Middle frontal gyrus (tissue), 1 donor: Measurements from ENCODE around the gene VKORC1.
A peak's percentile ranks its signal among the peaks of the same experiment; 100 is the strongest.
"Not testable (repeated sequence)": the region's sequence is repeated elsewhere in the genome, so short reads cannot be mapped to it uniquely, and the experiment has no call there.

Experiments used
- DNase-seq: peaks from one replicate; pipeline ENCODE4 v3.0.0-alpha.2; 2015; ENCODE audit warnings: low spot score; ENCODE audit errors: extremely low spot score

Gene VKORC1

DNA sequence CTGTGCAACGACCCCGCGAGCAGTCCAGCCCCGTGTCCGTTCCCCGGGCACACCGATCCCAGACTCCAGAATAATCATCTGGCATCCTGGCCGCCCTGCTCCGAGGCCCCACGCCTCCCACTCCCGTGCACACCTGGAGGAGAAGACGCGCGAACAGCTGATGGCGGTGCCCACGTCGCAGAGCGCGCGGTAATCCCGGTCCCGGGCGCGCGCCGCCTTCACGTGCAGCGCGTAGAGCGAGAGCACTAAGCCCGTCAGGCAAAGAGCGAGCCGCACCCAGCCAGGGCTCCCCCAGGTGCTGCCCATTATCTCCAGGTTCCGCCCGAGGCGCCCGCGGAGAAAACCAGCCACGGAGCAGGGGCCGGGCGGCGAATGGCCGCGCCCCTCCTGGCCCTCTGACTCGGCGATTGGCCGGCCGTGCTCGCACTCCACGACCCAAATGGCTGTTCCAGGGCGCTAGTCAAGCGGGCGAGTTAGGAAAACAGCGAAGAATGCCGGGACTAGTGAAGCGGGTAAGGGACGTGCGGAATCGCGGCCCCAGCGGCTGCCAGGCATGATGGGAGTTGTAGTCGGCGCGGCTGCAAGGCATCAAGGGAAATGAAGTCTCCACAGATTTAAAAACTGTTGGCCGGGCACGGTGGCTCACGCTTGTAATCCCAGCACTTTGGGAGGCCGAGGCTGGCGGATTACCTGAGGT, at the start of gene VKORC1:
Gene VKORC1 (minus strand): TSS at position 374 of the 697 bp plus-strand sequence. CDS start 68 bp downstream, at position 306.
- peak; percentile 91 for DNase-seq

DNA sequence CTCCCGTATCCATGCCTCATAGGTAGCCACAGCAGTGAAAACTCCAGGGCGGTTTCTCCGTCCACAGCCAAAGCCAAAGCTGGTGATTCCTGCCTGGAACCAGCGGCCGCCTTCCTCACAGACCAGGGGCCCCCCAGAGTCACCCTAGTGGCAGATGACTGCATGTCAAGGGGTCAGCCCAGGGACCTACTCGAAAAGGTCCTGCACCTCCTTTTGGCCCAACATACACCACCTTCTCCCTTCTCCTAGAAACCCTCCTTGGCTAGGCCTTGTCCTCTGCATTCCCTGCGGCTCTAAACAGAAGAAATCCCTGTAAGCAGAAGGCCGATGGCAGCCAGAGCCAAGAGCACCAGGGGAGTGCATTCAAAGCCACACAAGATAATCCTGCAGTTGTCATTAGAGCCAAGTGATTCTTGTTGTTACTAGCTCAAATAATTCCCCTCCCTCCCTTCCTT, 49.1 kb upstream of the VKORC1 start:
- DNase-seq, result no peak

DNA sequence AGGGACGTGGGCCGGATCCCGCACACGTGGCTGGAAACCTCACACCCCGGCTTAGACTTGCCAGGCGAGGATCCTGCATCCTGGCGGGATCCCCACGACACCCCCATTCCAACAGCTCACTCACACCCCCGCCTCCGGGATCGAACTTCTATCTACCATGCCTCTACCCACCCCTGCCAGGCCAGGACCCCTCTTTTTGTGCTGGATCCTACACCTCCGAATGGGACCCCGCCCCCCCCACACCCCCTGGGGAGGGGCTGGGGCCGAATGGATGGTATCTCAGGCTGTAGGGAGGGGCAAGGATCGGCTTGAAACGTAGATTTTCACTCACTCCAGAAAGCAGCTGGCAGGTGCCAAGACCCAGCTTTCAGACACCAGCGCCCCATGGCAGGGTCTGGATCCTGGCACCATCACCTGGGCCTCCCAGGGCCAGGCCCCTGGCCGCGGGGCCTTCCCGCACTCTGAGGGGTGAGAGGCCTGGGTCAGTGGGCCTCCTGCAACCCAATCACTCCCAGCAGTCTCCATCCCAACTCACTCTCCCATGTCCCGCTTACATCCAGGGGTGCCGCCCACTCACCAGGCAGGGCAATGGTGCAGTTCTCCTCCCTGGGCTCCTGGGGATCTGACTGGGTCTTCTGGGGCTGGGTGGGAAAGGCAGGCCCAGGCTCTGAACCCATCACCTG, 48.6 kb upstream of the VKORC1 start:
- DNase-seq, result no peak

DNA sequence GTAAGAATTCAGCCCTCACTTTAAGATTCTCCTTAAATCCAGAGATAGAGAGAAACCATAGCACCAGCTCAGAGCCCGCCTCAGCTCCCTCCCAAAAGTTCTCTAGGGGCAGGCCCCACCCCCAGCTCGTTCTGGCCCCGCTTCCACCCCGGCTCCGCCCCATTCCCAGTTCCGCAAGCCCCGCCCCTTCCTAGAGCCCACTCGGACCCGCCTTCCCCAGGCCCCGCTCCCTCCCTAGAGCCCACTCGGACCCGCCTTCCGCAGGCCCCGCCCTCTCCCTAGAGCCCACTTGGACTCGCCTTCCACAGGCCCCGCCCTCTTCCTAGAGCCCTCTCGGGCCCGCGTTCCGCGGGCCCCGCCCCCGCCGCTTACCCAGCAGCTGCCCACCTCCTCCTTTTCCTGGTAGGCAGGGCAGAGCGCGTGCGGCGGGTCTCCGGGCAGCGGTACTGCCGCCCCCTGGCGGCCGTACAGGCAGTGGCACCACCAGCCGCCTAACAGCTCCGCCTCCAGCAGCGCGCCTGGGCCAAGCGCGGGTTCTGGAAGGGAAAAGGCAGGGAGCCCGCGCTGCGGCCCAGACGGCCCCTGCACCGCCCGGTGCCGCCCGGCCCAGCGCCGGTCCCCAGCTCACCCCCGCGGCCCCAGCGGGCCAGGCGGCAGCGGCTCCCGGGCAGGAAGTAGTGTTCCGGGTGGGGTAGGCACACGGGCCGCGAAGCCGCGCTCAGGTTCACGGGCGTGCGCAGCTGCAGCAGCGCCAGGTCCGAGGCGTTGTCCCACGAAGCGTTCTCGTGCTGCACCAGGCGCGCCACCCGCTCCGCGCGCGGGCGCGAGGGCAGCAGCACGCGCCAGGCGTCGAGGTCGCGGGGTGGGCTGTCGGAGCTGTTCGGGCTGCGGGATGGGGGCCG, 47.8 kb upstream of the VKORC1 start:
- peak; percentile 82 for DNase-seq

DNA sequence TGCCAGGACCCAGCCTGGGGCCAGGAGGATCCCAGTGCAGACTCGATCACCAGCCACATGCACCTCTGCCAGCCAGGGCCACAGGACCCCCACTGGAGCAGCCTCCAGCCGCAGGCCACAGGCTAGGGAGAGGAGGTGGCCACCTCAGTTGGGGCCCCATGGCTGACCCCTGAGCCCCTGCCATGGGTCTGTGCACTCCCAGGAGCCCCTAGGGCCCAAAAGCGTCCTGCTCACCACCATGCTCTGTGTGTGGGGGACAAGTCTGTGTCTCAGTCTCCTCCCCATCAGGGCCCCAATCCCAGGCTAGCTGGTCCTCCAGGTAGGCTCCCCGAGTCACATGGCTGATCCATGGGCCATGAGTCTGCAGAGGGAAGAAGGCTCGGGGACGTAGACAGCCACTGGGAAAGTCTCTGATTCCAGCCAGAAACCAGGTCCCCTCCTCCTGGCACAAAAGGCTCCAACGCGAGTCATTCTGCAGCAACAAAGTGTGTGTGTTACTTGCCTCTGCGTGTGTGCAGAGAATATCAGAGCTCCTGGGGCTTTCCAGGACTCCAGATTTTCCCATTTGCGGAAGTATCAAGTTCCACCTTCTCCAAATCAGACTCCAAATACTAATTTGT, 47.0 kb upstream of the VKORC1 start:
- no peak for DNase-seq

DNA sequence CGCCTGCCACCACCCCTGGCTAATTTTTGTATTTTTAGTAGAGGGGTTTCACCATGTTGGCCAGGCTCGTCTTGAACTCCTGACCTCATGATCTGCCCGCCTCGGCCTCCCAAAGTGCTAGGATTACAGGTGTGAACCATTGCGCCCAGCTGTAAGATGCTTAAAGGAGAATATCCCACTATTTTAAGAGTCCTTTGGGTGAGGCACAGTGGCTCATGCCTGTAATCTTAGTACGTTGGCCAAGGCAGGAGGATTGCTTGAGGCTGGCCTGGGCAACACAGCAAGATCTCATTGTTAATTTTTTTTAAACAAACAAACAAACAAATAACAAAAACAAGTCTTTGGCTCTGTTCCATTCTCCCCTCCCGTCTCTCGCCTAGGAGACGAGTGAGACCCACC, 46.5 kb upstream of the VKORC1 start:
- not testable (repeated sequence) for DNase-seq

DNA sequence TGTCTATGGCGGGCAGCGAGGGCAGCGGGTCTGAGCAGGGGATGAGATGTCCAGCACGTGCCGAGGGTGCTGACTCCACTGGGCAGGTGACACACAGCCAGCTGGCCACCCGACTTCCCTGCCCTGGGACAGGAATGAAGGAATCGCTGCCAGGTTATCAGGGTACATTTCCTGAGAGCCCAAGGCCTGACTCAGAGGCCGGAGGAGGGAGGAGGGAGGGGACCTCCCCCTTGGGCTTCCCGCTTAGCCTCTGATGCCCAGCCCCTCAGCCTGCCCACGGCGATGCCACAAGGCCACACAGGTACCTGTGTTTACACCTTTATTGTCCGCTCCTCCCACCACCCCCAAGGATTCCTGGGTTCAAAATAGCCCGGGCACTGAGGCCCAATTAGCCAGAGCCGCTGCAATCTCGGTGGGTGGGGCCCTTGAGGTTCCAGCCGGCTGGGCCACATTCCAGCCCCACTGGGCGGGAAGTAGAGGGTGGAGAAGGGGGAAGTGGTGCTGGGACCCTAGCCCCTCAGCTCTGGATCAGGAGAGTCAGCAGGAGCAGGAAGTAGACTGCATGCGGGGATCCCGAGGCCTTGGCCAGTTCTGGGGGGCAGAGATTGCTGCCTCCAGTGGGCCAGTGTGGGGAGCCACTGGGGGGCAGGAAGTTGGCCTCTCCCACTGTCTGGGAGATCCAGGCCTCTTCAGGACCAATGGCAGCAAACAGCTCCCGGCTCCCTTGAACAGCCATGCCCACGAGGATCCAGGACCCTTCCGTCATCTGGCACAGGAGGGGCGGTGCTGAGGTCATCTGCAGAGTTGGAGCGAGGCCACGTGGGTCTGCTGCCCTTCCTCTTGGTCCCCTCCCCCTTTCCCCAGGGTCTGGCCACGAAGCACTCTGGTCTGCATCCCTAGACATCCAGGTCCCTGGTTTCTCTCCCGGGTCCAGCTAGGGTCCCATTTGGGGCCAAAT, 44.3 kb upstream of the VKORC1 start:
- DNase-seq, result no peak

DNA sequence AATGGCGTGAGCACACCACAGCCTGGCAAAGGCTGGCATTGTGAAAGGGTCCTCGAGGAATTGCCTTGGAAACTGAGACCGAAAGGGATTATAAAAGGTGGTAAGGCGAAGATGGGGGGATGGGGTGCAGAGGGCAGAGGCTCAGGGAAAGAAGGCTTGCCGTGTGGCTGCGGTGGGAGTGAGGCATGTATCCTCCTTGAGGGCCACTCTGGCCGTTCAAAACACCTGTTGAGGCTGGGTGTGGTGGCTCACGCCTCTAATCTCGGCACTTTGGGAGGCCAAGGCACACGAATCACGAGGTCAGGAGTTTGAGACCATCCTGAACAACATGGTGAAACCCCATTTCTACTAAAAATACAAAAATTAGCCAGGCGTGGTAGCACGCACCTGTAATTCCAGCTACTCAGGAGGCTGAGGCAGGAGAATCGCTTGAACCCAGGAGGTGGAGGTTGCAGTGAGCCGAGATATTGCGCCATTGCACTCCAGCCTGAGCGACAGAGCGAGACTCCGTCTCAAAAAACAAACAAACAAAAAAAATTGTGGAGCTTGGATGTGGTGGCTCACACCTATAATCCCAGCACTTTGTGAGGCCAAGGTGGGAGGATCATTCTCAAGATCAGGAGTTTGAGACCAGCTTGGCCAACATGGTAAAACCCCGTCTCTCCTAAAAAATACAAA, 42.4 kb upstream of the VKORC1 start:
- not testable (repeated sequence) for DNase-seq

DNA sequence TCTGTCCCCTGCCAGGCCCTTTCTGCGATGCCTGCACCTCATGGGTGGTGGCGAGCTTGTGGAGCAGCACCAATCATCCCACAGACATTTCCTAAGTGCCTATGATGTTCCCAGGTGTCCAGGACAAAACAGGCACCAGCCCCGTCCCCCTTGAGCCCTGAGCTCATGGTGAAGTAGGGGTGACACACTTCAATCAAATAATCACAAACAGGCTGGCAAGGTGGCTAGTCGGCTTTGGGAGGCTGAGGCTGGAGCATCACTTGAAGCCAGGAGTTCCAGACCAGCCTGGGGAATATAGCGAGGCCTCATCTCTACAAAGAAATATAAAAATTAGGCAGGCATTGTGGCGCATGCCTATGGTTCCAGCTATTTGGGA, 41.7 kb upstream of the VKORC1 start:
- no peak for DNase-seq

DNA sequence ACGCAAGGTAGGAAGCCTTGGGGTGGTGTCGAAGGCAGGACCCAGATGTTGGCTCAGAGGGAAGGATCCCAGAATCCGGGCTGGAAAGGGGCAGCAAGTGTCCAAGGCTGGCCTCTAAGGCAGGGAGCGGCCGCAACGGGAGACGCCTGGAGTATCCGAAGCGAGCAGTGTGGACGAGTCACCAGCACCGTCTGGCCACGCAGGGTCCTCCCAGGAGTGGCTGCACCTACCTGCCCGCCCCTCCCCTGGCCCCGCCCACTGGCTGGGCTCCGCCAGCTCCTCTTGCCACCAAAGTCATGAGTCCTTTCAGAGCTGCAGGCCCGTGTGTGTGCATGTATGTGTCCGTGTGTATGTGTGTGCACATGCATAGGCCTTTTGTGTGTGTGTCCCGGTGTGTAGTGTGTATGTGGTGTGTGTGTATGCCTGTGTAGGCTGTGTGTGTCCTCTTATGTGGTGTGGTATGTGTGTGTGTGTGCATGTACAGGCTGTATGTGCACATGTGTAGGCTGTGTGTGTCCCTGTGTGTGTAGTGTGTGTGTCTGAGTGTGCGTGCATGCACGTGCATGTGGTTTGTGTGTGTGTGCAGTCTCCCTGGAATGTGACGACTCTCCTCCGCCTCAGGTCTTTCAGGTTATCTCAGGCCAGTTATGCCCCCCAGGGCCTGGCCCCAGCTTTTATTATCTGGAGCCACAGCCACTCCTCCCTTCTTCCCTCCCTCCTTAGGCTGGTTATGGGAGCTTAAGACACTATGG, 41.1 kb upstream of the VKORC1 start, which contains the start of gene PRSS8:
Gene PRSS8 (minus strand): TSS at position 193 of the 752 bp plus-strand sequence. CDS start 229 bp downstream, outside the sequence.
- no peak for DNase-seq

DNA sequence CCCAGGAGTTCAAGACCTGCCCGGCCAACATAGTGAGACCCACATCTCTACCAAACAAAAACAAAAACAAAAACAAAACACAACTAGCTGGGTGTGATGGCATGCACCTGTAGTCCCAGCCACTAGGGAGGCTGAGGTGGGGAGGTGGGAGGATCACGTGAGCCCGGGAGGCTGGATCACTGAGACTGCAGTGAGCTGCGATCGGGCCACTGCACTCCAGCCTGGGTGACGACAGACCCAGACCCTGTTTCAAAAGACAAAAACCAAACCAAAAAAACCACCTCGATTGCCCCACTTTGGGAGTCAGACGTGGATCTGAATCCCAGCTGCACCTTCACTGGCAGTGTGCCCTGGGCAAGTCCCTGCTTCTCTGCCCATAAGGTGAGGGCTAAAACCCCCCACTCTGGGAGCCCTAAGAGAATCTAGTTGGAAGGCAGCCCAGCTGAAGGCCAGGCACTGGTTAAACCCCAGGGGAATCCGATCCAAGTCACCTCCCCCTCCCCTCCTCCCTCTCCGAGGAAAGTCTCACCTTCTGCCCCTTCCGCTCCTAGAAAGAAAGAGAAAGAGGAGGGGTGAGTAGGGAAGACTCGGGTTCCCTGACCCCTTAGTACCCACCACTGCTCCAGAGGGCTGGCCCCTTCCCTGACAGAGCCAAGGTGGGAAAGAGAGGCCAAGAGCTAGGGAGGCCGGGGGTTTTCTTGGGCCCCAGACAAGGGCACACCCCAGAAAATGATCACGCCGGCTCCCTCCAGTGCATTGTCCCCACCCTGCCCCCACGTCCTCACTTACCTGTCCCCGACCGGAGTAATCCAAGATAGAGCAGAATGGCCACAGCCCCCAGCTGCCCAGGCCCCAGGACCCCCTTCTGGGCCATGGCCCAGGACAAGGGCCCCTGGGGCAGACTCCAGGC, 40.3 kb upstream of the VKORC1 start:
- DNase-seq, result no peak

DNA sequence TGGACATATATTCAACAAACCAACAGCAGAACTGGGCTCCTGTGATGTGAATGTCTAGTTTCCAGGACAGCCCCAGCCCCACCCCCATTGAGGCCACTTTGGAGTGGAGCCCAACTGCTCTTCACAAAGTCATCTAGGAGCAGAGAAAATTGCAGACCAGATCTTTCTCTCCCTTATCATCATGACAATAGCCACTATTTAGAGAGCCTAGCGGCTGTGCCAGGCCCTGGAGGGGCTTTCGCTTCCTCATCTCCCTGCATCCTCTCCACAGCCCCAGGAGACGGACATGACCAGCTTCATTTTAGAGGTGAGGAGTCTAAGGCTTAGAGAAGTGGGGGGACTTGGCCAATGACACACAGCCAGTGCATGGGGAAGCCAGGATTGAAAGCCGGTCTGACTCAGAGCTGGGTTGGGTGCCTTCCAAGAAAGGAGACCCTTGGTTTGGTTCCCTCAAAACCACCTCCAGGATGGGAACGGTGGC, 39.5 kb upstream of the VKORC1 start:
- no peak for DNase-seq

DNA sequence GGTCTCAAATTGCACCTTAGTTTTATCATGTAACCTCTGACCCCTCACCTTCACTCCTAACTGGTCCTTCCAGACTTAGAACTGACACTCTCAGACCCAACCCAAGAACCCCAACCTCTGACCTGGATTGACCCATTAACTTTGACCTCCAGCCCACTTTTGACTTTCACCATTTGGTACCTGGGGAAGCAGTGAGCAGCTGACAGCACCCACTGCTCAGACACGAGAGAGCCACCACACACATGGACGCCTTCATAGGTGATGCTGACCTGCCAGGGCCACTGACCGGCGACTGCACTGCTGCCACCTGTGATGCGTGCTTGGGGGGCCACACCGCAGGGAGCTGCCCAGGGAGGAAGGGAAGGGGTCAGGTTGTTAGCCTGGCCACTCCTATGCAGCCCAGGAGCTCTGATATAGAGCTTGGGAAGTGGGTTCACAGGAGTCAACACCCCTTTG, 38.5 kb upstream of the VKORC1 start:
- no peak for DNase-seq

DNA sequence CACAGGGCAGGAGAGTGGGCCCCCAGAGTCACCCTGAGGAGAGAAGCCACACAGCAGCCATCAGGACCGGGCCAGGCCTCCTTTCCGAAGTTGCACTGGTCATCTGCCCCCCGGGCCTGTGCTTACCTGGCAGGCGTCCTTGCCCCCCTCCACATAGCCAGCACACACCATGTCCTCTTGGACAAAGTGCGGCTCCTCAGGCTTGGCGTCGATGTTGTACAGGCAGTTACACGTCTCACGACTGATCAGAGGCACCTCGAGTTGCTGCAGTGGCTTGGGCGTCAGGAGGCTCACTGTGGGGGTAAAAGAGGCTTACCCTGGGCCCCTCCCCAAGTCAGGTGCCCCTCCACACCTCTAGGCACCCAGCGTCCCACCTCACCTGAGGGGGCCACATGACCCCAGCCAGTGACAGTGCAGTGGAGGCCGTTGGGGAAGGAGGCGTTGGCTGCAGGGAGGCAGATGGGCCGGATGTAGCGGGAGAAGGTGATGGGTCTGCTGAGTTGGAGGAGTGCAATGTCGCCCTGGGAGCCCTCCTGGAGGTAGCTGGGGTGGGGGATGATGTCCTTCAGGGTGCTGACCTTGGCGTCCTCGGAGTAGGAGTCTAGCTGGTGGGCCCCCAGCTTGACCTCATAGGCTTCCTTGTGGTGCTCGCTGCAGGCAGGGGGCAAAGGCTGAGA, 37.8 kb upstream of the VKORC1 start:
- DNase-seq, result no peak

DNA sequence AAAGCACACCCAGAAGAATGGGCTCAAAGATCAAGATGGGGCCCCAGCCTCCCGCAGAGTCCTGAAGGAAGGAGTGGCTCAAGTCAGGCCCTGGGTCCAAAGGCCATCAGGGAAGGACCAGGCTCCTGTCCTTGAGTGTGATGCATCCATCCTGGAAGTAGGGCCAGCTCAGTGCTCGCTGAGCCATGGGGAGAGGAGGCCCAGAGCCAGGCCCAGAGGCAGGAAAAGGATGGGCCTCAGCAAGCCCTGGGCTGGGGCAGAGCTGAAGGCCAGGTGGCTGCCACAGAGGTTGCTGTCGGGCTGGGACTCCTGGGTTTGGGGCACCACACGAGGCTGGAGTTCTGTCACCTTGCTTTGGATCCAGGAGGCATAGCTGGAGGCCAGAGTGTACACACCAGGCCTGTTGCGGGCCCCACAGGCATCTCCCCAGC, 37.3 kb upstream of the VKORC1 start:
- DNase-seq, result no peak

DNA sequence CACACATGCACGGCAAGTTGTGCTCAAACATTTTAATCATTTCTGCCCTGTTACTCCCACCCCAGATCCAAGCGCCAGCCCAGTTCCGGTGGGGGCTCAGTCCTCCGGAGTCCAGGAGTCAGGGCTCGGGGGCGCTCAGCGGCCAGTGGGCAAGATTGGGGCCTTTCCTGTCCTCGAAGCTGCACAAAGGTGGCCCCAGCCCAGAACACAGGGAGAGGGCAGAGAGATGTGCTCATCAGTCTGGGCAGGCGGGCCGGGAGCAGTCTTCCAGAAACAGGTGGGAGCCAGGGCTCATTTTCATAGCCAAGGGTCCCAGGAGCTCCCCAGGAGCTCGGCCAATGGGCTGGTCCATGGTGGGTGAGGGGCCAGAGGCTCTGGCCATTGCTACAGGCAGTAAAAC, 36.8 kb upstream of the VKORC1 start:
- DNase-seq, result no peak

DNA sequence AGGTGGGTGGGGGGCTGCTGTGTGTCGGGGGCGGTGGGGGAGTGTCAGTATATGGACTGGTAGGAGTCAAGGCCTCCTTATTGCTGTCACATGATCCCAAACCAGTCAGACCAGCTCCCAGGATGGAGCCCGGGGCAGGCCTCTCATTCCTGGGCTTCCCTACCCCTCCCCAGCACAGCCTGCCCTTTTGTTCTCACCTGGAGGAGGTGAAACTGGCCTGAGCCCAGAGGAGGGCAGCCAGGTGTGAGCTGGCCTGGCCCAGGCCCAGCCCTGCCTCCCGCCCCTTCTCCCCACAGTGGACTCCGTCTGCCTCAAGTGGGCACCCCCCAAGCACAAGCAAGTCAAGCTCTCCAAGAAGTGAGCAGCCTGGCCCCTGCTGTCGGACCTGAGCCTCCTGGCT, 36.3 kb upstream of the VKORC1 start:
- DNase-seq, result no peak
